HG03460 (cell line): ENCODE results near the gene GPN3.
"Not testable (repeated sequence)": the region's sequence is repeated elsewhere in the genome, so short reads cannot be mapped to it uniquely, and the experiment has no call there.

Experiments used
- ATAC-seq: cut with Tn5 transposase; IDR thresholded peaks from one replicate; pipeline ENCODE4 v1.9.1; 2021; ENCODE audit not compliant: unreplicated experiment

The GPN3 gene

DNA sequence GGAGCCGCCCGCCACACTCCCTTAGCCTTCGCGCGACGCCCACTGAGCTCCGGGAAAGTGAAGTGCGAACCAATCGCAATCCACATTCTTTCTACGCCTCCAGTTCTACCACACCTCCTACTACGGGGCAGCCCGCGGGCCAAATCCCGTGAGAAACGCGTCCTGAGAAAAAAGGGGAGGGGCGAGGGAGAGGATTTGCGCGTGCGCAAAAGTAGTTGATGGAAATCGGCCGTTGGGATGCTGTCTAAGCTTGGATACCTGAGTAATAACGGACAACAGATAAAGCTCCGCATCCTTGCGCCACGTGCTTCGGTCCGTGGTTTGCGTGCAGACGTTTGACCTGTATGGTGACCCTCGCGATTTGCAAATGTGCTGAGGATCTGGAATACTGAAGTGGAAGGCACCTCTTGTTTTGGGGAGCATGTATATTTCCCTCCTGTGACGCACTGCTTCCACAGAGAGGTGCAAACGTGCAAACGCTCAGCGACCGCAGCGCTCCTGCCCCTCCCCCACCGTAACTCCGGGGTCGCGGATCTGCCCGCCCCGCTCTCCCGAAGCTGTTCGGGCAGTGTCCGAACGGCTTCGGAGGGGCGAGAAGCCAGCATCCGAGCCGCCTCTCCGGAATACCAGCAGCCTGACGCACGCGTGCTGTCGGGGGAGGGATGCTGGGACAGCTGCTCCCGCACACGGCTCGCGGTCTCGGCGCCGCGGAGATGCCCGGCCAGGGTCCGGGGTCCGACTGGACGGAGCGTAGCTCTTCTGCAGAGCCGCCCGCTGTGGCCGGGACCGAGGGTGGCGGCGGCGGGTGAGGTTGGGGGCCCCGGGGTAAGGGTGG is at the start of gene GPN3, which contains the start of gene FAM216A:
GPN3 (minus strand) TSS at position 44 of the 835 bp plus-strand sequence. CDS start 54 bp downstream, outside the sequence.
FAM216A (plus strand) TSS at position 632 of the 835 bp plus-strand sequence; CDS start at position 663, 31 bp downstream.
- peak; percentile 70 for ATAC-seq

DNA sequence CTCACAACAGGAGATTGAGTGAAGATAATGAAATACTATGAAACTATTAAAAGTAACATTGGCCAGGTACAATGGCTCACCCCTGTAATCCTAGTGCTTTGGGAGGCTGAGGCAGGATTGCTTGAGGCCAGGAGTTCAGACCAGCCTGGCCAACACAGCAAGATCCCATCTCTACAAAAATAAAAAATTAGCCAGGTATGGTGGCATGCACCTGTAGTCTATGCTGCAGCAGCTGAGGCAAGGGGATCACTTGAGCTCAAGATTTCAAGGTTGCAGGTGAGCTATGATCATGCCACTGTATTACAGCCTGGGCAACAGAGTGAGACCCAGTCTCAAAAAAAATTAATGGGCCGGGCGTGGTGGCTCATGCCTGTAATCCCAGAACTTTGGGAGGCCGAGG is 48.9 kb upstream of the GPN3 start:
- ATAC-seq, result no peak

- ATAC-seq, result no peak
Observed at GRCh38 chr12:110514363-110514762, 46.3 kb upstream of the GPN3 start.

GRCh38 chr12:110513842-110514241 is 45.8 kb upstream of the GPN3 start:
- ATAC-seq, result no peak

GRCh38 chr12:110508071-110508586 is 40.1 kb upstream of the GPN3 start:
- no peak for ATAC-seq

DNA sequence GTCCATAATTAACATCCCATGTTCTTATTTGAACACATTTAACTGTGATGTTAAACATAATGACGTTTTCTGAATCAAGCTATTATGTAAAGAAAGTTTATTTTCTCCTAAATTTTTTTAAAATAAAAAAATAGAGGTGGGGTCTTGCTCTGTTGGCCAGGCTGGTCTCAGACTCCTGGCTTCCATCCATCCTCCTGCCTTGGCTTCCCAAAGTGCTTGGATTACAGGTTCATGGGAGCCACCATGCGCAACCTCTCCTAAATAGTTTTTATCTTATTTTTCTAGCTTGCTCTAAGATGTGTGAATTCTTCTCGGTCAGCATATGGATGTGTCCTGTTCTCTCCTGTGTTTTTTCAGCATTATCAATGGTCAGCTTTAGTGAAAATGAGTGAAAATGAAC is 37.3 kb upstream of the GPN3 start:
- no peak for ATAC-seq

DNA sequence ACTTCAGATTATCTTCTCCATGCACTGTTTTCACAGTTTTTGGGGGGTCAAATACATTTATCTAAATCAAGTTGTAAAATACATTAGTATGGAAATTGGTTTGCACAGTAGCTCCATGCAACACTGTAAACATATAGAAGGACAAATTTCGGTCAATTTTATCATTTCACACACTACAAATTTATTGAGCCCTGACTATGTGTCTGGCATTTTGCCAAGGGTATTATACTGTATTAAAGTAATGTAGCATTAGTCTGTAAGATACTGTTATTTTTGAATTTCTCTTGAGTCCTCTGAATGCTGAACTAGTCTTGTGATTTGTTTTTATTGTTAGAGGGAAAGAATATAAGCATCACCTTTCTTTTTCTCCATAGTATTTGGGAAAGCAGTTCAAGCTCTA is 35.4 kb upstream of the GPN3 start:
- ATAC-seq, result no peak

DNA sequence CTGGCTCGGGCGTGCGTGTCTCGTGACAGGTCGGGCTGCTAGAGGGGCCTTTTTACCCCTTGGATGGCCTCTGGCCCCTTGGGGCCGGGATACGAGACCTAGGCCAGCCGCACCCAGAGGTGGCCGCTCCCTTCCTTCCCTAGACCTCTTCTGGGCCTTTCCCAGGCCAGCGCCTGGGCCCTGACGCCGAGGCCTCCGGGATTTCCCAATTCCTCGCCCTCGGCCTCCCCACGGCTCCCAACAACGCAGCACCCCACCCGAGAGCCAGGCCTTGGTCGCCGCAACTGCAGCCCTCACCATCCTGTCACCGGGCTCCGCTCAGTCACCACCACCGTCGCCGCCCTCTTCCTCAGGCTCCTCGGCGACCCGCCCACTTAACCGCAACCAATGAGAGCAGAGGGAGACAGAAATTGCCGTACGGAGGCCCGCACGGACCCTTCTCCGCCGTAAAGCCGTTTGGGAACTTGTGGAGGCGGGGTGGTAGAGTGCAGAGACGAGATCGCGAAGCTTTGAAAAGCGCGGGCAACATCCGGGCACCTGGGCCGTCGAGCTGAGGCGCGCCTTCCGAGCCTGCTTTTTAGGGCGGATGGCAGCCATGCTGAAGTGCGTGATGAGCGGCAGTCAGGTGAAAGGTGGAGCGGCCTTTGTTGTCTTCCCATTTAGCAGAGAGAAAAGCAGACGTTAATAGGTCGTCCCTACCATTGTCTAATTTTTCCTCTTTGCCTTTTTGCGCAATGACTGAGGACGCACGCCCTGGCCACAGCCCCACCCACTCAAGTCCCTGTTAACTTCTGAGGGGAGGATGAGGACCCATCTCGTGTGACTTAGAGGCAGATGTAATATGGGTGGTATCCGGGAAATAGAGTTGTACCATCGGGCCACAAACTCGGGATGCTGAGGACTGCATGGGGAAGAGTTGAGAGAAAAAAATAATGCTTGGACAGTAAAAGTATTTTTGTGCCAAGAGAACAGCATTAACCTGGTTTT is 34.0 kb upstream of the GPN3 start, which contains the start of the genes RAD9B and VPS29:
RAD9B (plus strand) TSS at position 580 of the 987 bp plus-strand sequence; CDS start at position 587, 7 bp downstream.
VPS29 (minus strand) TSS at position 360 of the 987 bp plus-strand sequence; CDS start at position 300, 60 bp downstream.
- ATAC-seq, result peak; percentile 94

GRCh38 chr12:110501399-110501751 is 33.3 kb upstream of the GPN3 start:
- peak; percentile 14 for ATAC-seq

DNA sequence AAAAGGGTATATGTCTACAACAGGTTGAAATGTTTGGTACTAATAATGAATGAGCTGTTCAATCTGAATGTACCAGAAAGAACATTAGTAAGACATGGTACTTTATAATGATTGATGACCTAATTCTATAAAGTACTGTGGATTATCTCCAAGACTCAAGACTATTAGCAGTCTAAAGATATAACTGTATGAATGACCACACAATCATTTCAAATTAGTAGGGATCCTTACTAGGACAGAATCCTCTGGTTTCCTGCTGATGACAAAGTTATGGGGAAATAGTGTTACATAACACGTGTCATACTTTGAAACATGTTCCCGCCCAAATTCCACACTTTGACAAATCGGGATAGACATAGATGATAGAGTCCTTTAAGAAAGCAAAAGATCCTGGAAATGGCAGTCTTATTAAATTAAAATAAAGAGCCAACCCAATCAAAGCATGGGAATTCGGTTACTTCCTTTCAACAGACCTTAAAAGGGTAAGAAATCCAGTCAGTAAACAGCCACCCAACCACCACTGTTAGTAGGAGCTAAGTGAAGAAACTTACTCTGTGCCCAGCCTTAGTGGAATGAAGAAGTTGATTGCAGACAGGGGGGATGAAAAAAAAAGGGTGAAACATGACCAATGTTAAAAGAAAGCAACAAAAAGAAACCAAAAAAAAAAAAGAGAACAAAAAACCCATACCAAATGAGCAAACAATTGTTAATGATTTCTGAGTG is 31.1 kb upstream of the GPN3 start:
- ATAC-seq, result no peak

- no peak for ATAC-seq
Observed at GRCh38 chr12:110475426-110475825, 7.4 kb upstream of the GPN3 start.

DNA sequence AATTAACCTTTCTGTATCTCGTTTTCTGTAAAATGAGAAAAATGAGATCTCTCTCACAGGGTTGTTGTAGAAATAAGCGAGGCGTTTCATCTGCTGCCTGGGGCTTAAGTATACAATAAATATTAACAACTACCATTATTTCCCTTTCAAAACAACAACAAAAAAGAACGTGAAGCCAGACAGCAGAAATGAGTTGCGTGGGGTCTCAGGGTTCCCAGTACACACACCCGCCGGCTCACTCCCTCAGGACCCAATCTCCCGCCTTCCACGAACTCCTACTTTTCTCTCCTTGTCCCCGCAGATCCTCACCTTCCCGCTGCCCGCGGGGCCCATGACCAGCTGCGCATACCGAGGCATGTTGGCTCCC is 227 bp downstream of the GPN3 start:
- no peak for ATAC-seq

DNA sequence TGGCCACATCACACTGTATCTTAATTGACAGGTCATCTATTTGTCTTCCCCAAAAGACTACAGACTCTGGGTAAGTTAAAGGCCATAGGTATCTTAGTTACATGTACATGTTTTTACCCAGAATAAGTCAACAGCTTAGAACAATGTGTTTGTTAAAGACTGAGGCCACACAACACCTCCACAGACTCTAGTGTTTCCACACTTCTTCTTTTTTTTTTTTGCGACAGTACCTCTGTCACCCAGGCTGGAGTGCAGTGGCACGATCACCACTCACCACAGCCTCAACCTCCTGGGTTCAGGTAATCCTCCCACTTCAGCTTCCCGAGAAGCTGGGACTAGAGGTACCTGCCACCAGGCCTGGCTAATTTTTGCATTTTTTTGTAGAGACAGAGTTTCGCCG is 1.3 kb downstream of the GPN3 start:
- ATAC-seq, result no peak

- not testable (repeated sequence) for ATAC-seq
Observed at GRCh38 chr12:110465765-110466164, 2.3 kb downstream of the GPN3 start.

- ATAC-seq, result no peak
Observed at GRCh38 chr12:110465024-110465423, 3.0 kb downstream of the GPN3 start.

GRCh38 chr12:110461189-110461588 is 6.9 kb downstream of the GPN3 start:
- not testable (repeated sequence) for ATAC-seq

DNA sequence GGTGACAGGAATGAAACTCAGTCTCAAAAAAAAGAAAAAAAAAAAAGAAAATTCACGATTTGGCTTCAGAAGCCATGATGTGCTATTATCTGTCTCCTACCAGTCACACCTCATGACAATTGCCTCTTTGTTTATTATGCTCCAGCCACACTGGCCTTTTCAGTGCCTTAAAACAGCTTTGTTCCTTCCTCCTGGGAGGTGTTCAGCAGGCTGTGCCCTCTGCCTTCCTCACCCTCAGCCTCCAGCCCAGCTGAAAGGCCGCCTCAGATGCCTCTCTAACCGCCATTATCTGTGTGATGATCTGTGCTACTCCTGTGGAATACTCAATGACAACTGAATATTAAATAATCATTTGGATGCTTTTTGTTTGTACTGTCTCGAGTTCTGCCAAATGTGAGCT is 9.3 kb downstream of the GPN3 start:
- no peak for ATAC-seq

GRCh38 chr12:110453569-110454296 is 14.3 kb downstream of the GPN3 start:
- ATAC-seq, result no peak

DNA sequence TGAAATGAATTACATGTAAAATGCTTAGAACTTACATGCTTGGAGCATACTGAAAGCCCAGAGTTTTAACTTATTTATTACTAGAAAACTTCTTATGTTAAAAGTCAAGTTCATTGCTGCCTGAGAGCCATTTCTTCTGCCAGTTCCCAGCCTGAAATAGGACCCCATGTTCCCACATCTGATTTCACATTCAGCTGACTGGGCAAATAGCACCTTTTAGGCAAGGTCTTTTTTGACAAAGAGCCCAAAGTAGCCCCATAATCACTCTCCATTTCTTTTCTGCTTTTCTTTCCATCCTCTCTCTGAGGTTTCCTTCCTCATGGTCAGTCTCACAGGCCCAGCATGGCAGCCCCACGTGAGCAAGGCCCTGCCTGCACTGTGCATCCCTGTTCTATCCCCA is 16.8 kb downstream of the GPN3 start:
- no peak for ATAC-seq
